ENCODE results near the gene NTM.

DNA sequence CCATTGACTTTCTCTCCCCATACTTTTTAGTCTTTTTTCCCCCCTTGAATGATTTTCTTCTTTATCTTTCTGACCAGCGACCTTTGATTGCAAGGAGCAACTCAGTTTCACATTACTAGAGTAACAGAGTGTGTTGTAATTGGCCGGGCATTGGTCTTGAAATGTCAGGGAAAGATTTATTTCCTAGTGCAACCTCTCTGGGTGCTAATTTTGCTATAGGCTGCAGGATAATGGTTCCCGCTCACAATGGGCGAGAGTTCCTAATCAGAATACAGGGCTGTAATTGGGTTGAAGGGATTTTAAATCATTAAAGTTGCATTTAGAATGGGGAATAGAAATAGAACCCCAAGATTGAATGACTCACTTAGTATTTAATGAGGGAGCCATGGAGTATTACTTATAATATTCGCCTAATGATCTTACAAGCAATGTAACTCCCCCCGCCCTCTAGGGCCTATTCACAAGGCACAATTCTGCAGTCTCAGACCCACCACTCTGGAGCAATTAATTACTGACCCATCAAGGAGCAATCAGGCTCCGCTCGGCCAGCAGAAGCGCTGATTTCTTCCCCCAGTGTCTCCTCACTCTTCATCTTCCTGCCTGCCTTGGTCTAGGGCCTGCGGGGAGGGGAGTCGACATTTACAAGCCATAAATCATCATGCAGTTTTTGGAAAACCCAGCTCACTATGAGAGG lies 725.9 kb downstream of the NTM start:
- no peak for TF ChIP-seq EZH2 (IDR thresholded peaks at IDR 0.05; ENCODE audit: borderline replicate concordance, low read depth, low read length, poor library complexity, severe bottlenecking)
- no peak for TF ChIP-seq CTCF (conservative IDR thresholded peaks at IDR 0.05; ENCODE audit: low read depth, low read length)
